ENCODE measurements around the gene OR6C1.
"Not testable (repeated sequence)": the region's sequence is repeated elsewhere in the genome, so short reads cannot be mapped to it uniquely, and the experiment has no call there.

The OR6C1 gene

GRCh38 chr12:55314043-55314442 lies at the start of gene OR6C1:
OR6C1 (plus strand) TSS chr12:55314343; CDS start chr12:55320600, 6,257 bp downstream.
- no peak for DNase-seq (ENCODE audit: low read depth)

- DNase-seq (ENCODE audit: low read depth), result no peak
These were observed 33.2 kb upstream of the OR6C1 start for GRCh38 chr12:55280991-55281390.

DNA sequence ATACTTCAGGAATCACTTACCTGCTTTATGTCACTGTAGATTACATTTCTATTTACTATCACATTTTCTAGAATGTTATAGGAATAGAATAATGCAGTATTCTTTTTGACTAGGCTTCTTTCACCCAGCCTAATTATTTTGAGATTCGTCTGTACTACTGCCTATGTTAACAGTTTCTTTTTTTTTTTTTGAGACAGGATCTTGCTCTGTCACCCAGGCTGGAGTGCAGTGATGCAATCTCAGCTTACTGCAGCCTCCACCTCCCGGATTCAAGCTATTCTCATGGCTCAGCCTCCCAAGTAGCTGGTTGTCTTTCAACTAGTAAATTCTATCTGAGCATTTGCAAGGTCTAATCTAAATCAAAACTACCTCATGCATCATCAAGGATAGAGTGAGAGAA lies 24.1 kb upstream of the OR6C1 start:
- DNase-seq (ENCODE audit: low read depth), result no peak

DNA sequence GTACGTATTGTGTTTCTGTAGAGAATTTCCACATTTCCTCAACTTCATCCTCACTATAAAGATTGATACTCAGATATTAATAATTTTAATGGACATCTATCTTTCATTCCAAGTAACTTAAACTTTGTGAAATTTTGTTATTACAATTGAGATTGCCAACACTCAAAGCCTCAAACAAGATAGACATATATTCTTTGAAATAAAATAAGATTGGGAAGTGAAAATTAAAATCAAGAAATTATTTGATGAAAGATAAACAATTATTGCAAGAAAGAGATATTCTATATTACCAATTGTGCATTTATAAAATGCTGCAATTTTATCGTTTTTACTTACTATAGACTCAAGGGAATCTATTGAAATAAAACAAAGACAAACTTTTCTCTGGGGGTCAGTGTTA lies 17.7 kb upstream of the OR6C1 start, which contains the start of gene OR6C6:
TSS of gene OR6C6 (minus strand) at position 101 of the 400 bp plus-strand sequence. CDS start 1,337 bp downstream, outside the sequence.
- no peak for DNase-seq (ENCODE audit: low read depth)

GRCh38 chr12:55320201-55320600 lies 6.1 kb downstream of the OR6C1 start:
- no peak for DNase-seq (ENCODE audit: low read depth)

- DNase-seq (ENCODE audit: low read depth), result not testable (repeated sequence)
These were observed 11.7 kb downstream of the OR6C1 start for GRCh38 chr12:55325801-55326200.

DNA sequence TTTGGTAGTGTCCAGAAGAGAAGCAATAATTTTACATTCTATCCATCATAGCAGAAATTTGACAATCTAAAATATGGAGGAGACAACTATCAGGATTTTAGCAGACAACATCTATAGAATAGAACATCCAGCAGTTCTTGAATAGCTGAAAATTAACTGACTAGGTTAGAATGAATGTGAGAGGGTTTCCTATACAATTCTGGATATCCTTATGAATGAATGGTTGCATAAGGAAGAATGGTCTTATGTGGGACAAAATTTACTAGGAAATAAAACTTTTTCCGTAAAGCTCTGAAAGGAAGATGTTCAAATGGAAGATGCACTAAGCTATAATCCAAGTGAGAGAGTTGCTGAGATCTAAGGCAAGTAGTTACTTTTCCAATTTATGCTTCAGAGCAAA lies 16.3 kb downstream of the OR6C1 start, which contains the start of gene OR6C3:
TSS of gene OR6C3 (plus strand) at position 301 of the 400 bp plus-strand sequence. CDS start 955 bp downstream, outside the sequence.
- no peak for DNase-seq (ENCODE audit: low read depth)

- DNase-seq (ENCODE audit: low read depth), result no peak
These were observed 21.9 kb downstream of the OR6C1 start for GRCh38 chr12:55336002-55336401.

GRCh38 chr12:55355338-55355737 lies 41.2 kb downstream of the OR6C1 start:
- not testable (repeated sequence) for DNase-seq (ENCODE audit: low read depth)

DNA sequence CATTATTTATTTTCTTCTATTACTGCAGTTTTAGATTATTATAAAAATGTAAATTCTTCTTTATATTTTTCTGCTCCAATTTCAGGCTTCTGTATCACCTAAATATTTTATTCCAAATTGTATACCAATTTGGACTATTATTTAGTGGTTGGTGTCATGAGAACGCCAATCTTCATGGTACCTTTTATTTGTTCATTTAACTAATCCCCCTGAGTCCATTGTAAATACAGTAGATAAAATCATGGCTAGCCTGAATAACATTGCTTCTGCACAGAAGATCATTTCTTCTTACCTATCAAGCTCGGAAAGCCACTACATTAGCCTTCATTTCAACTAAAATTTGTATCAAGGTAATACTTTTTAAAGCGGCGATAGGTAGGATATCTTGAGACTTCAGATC lies 48.5 kb downstream of the OR6C1 start, which contains the start of gene OR6C75:
TSS of gene OR6C75 (plus strand) at position 301 of the 400 bp plus-strand sequence. CDS start 2,136 bp downstream, outside the sequence.
- no peak for DNase-seq (ENCODE audit: low read depth)

DNA sequence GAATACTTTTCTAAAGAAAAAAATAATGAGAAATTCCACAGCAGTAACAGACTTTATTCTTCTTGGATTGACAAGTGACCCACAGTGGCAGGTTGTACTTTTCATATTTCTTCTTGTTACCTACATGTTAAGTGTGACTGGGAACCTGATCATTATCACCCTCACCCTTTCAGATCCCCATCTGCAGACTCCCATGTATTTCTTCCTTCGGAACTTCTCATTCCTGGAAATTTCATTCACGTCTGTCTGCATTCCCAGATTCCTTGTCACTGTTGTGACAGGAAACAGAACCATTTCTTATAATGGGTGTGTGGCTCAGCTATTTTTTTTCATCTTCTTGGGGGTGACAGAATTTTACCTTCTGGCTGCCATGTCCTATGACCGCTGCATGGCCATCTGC lies 50.9 kb downstream of the OR6C1 start:
- no peak for DNase-seq (ENCODE audit: low read depth)

All from T-helper 22 cell (primary cell).